ENCODE results near the gene TLR2.
A peak's percentile ranks its signal among the peaks of the same experiment; 100 is the strongest.

TLR2 gene

GRCh38 chr4:153684182-153684970 is at the start of gene TLR2:
Gene TLR2, plus strand, starts transcription at chr4:153684280. Its CDS starts 18,628 bp downstream, at chr4:153702908.
- no peak for TF ChIP-seq CTCF (IDR thresholded peaks at IDR 0.05; ENCODE audit: low read depth, low read length)
- peak in 1 of 2 donors; percentile 17 for DNase-seq (ENCODE audit: low read depth in 2 of 2)
- H3K4me3 ChIP-seq (replicated peaks in 1 of 2; ENCODE audit: low read depth in 2 of 2, low read length in 2 of 2): peak within 1 kb of the TSS; percentile 59 to 60

GRCh38 chr4:153634738-153635353 is 49.2 kb upstream of the TLR2 start:
- peak; percentile 74 for TF ChIP-seq CTCF (IDR thresholded peaks at IDR 0.05; ENCODE audit: low read depth, low read length)
- peak; percentile 50 to 59 for DNase-seq (ENCODE audit: low read depth in 2 of 2)
- H3K4me3 ChIP-seq (replicated peaks in 1 of 2; ENCODE audit: low read depth in 2 of 2, low read length in 2 of 2): no peak overlapping the region

- H3K4me3 ChIP-seq (replicated peaks in 1 of 2; ENCODE audit: low read depth in 2 of 2, low read length in 2 of 2): no peak overlapping the region
- DNase-seq (ENCODE audit: low read depth in 2 of 2): no peak
- TF ChIP-seq CTCF (IDR thresholded peaks at IDR 0.05; ENCODE audit: low read depth, low read length): no peak
Observed at GRCh38 chr4:153635846-153636245, 48.2 kb upstream of the TLR2 start.

GRCh38 chr4:153637201-153637600 is 46.9 kb upstream of the TLR2 start:
- no peak for DNase-seq (ENCODE audit: low read depth in 2 of 2)
- no peak for TF ChIP-seq CTCF (IDR thresholded peaks at IDR 0.05; ENCODE audit: low read depth, low read length)
- H3K4me3 ChIP-seq (replicated peaks in 1 of 2; ENCODE audit: low read depth in 2 of 2, low read length in 2 of 2): no peak overlapping the region

- H3K4me3 ChIP-seq (replicated peaks in 1 of 2; ENCODE audit: low read depth in 2 of 2, low read length in 2 of 2): no peak overlapping the region
- DNase-seq (ENCODE audit: low read depth in 2 of 2): no peak
- no peak for TF ChIP-seq CTCF (IDR thresholded peaks at IDR 0.05; ENCODE audit: low read depth, low read length)
Observed at GRCh38 chr4:153638011-153638410, 46.1 kb upstream of the TLR2 start.

- DNase-seq (ENCODE audit: low read depth in 2 of 2): no peak
- no peak overlapping the region for H3K4me3 ChIP-seq (replicated peaks in 1 of 2; ENCODE audit: low read depth in 2 of 2, low read length in 2 of 2)
- TF ChIP-seq CTCF (IDR thresholded peaks at IDR 0.05; ENCODE audit: low read depth, low read length): no peak
Observed at GRCh38 chr4:153638999-153639398, 45.1 kb upstream of the TLR2 start.

Measured in cardiac fibroblast (primary cell).